Caco-2 (cell line): ENCODE data around the gene LMOD2. TPM values are rescaled to one million over a fixed set of nuclear protein-coding genes. Genes with fewer than 3 reads are reported as not detected.

ENCODE experiments used
- BruUV-seq: library from RNA; stranded (reverse); fragments of 400-500 nt; replicated peaks from 2 replicates; lab custom pipeline; 2021; lab: Mats Ljungman, UMichigan
- CTCF ChIA-PET: fragments of 300-600 bp; sonication (Branson Sonifier 250); formaldehyde crosslinking; loops from one replicate; lab custom pipeline; 2022; ENCODE audit warnings: antibody characterized with exemption; lab: Charles Lee
- POLR2A ChIA-PET: fragments of 300-600 bp; sonication (Branson Sonifier 250); formaldehyde crosslinking; loops from one replicate; lab custom pipeline; 2022; ENCODE audit warnings: antibody characterized with exemption; lab: Charles Lee
- DNase-seq, 2 experiments: peaks; one replicate each; pipeline versions ENCODE4 v3.0.0 to v3.0.0-alpha.2; 2020 to 2022
- H3K27me3 ChIP-seq: replicated peaks from 2 replicates; pipeline ENCODE4 v1.6.0; 2011; ENCODE audit warnings: low read length; ENCODE audit not compliant: control insufficient read depth, insufficient read depth
- H3K36me3 ChIP-seq: 2 replicates; pipeline ENCODE4 v1.5.1; 2011; ENCODE audit warnings: low read length; ENCODE audit not compliant: control insufficient read depth, insufficient read depth
- H3K4me1 ChIP-seq: fragments of 250-450 bp; sonication (Bioruptor Pico); 2 replicates; pipeline ENCODE4 v1.5.1; 2020; ENCODE audit warnings: mild to moderate bottlenecking
- H3K4me3 ChIP-seq: 2 replicates; pipeline ENCODE4 v1.5.1; 2011; ENCODE audit warnings: low read depth, mild to moderate bottlenecking, control low read depth, low read length
- H3K9me3 ChIP-seq: fragments of 250-450 bp; sonication (Bioruptor Pico); 2 replicates; pipeline ENCODE4 v1.5.1; 2020; ENCODE audit warnings: mild to moderate bottlenecking, moderate library complexity
- H3K27ac Mint-ChIP-seq: one replicate; pipeline ENCODE4 v1.8.0; 2022; ENCODE audit warnings: mixed read lengths; ENCODE audit not compliant: unreplicated experiment
- H3K27me3 Mint-ChIP-seq: one replicate; pipeline ENCODE4 v1.8.0; 2022; ENCODE audit warnings: mixed read lengths; ENCODE audit not compliant: insufficient read depth, unreplicated experiment
- H3K36me3 Mint-ChIP-seq: one replicate; pipeline ENCODE4 v1.8.0; 2022; ENCODE audit warnings: mild to moderate bottlenecking, mixed read lengths; ENCODE audit not compliant: insufficient read depth, unreplicated experiment
- H3K4me1 Mint-ChIP-seq: one replicate; pipeline ENCODE4 v1.8.0; 2022; ENCODE audit warnings: low read depth, mixed read lengths; ENCODE audit not compliant: unreplicated experiment
- H3K4me3 Mint-ChIP-seq: one replicate; pipeline ENCODE4 v1.8.0; 2022; ENCODE audit warnings: mild to moderate bottlenecking, moderate library complexity, mixed read lengths; ENCODE audit not compliant: unreplicated experiment
- H3K9me3 Mint-ChIP-seq: one replicate; pipeline ENCODE4 v1.8.0; 2022; ENCODE audit warnings: mixed read lengths; ENCODE audit not compliant: unreplicated experiment
- CTCF ChIP-seq, 2 experiments: fragments of 200-600 bp in 1 of 2; IDR thresholded peaks; 1 replicate in 1 of 2; 2 replicates in 1 of 2; pipeline versions ENCODE4 v1.5.1 to v1.8.0; 2011 to 2022; ENCODE audit warnings: antibody characterized with exemption in 1 of 2, control low read depth in 1 of 2, inconsistent platforms in 1 of 2, low read depth in 1 of 2, low read length in 1 of 2, mild to moderate bottlenecking in 1 of 2, moderate library complexity in 1 of 2; ENCODE audit not compliant: insufficient read depth in 1 of 2, severe bottlenecking in 1 of 2, unreplicated experiment in 1 of 2
- intact Hi-C: fragments of 100-400 bp; cut with micrococcal nuclease; formaldehyde crosslinking; loops from one replicate; pipeline ENCODE4 v1.10.0; 2022; ENCODE audit not compliant: unreplicated experiment
- total RNA-seq: library from RNA; stranded (reverse); gene quantifications from 2 replicates; pipeline ENCODE4 v1.2.3, GENCODE V29; 2022

LMOD2 gene
- total RNA-seq, 1 experiment from 2014 or later: not detected

GRCh38 chr7:123650595-123650994 lies 5.1 kb upstream of the LMOD2 start:
- ChIA-PET POLR2A (no interaction called here), CTCF (no interaction called here)
- no peak overlapping the region for H3K27ac Mint-ChIP-seq
- H3K36me3 Mint-ChIP-seq: no peaks in the 10 kb centered on the region
- no peaks in the 10 kb centered on the region for H3K9me3 Mint-ChIP-seq
- no peak overlapping the region for H3K4me3 ChIP-seq
- no peak for DNase-seq
- H3K4me3 Mint-ChIP-seq: no peak overlapping the region
- H3K4me1 ChIP-seq: peaks cover 5% of the 10 kb centered on the region
- no peaks in the 10 kb centered on the region for H3K27me3 Mint-ChIP-seq
- intact Hi-C loops: no loop called here
- no TSS peak for BruUV-seq
- no peaks in the 10 kb centered on the region for H3K9me3 ChIP-seq
- TF ChIP-seq CTCF (IDR thresholded peaks at IDR 0.05; ENCODE audit: insufficient read depth in 1 of 2, low read depth in 1 of 2, low read length in 1 of 2, severe bottlenecking in 1 of 2, unreplicated experiment in 1 of 2): no peak
- H3K27me3 ChIP-seq: no peaks in the 10 kb centered on the region
- H3K4me1 Mint-ChIP-seq: peaks cover 6% of the 10 kb centered on the region
- no peaks in the 10 kb centered on the region for H3K36me3 ChIP-seq

- no peaks in the 10 kb centered on the region for H3K27me3 ChIP-seq
- intact Hi-C loops: no loop called here
- BruUV-seq: no TSS peak
- CTCF ChIA-PET: no interaction called here
- no peak overlapping the region for H3K4me3 ChIP-seq
- no peaks in the 10 kb centered on the region for H3K9me3 ChIP-seq
- H3K36me3 ChIP-seq: no peaks in the 10 kb centered on the region
- no peak for TF ChIP-seq CTCF (IDR thresholded peaks at IDR 0.05; ENCODE audit: insufficient read depth in 1 of 2, low read depth in 1 of 2, low read length in 1 of 2, severe bottlenecking in 1 of 2, unreplicated experiment in 1 of 2)
- no peaks in the 10 kb centered on the region for H3K9me3 Mint-ChIP-seq
- no peak overlapping the region for H3K4me3 Mint-ChIP-seq
- POLR2A ChIA-PET: no interaction called here
- peaks cover 2% of the 10 kb centered on the region for H3K4me1 ChIP-seq
- H3K36me3 Mint-ChIP-seq: no peaks in the 10 kb centered on the region
- peaks cover 6% of the 10 kb centered on the region for H3K4me1 Mint-ChIP-seq
- no peak overlapping the region for H3K27ac Mint-ChIP-seq
- no peak for DNase-seq
- no peaks in the 10 kb centered on the region for H3K27me3 Mint-ChIP-seq
Measured at GRCh38 chr7:123652406-123652805, 3.3 kb upstream of the LMOD2 start.

GRCh38 chr7:123653162-123653561 lies 2.5 kb upstream of the LMOD2 start:
- TF ChIP-seq CTCF (IDR thresholded peaks at IDR 0.05; ENCODE audit: insufficient read depth in 1 of 2, low read depth in 1 of 2, low read length in 1 of 2, severe bottlenecking in 1 of 2, unreplicated experiment in 1 of 2): no peak
- Mint-ChIP-seq H3K27me3 (no peaks in the 10 kb centered on the region), H3K27ac (no peak overlapping the region), H3K9me3 (no peaks in the 10 kb centered on the region), H3K4me3 (no peak overlapping the region), H3K36me3 (no peaks in the 10 kb centered on the region), H3K4me1 (peaks cover 4% of the 10 kb centered on the region)
- DNase-seq: no peak
- no peaks in the 10 kb centered on the region for H3K27me3 ChIP-seq
- H3K9me3 ChIP-seq: no peaks in the 10 kb centered on the region
- POLR2A ChIA-PET: no interaction called here
- CTCF ChIA-PET: no interaction called here
- no TSS peak for BruUV-seq
- intact Hi-C loops: no loop called here
- H3K36me3 ChIP-seq: no peaks in the 10 kb centered on the region
- H3K4me3 ChIP-seq: no peak overlapping the region
- H3K4me1 ChIP-seq: no peaks in the 10 kb centered on the region
